Measurements from ENCODE around the gene AGTPBP1.
"Not testable (repeated sequence)": the region's sequence is repeated elsewhere in the genome, so short reads cannot be mapped to it uniquely, and the experiment has no call there.

AGTPBP1 gene

DNA sequence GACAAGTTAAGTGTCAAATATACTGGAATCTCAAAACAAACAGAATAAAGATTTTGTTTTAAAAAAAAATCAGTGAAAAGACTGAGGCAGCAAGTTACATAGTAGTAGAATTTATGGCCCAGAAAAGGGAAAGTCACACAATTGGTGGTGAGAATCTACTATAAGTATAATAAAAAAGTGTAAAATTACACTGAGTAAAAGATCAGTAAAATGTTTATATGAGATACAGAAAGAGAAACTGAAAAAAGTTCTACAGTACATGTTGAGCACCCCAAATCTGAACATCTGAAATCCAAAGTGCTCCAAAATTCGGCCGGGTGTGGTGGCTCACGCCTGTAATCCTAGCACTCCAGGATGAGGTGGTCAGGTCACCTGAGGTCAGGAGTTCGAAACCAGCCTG, 15.0 kb downstream of the AGTPBP1 start:
- Histone ChIP-seq H3K9ac (ENCODE audit: low read length) (no peak overlapping the region), H3K9me3 (ENCODE audit: insufficient read depth, low read length) (no peaks in the 10 kb centered on the region), H3K79me2 (ENCODE audit: low read length) (peaks cover 65% of the 10 kb centered on the region), H3K27me3 (ENCODE audit: low read depth, low read length) (no peaks in the 10 kb centered on the region), H2AFZ (ENCODE audit: low read depth, low read length) (no peak overlapping the region), H4K20me1 (ENCODE audit: insufficient read depth, low read length) (peaks cover 19% of the 10 kb centered on the region), H3K36me3 (replicated peaks; ENCODE audit: low read depth, low read length) (no peaks in the 10 kb centered on the region), H3K27ac (ENCODE audit: low read length) (no peak overlapping the region), H3K4me1 (ENCODE audit: low read length) (no peaks in the 10 kb centered on the region), H3K4me2 (ENCODE audit: low read length) (no peak overlapping the region), H3K4me3 (ENCODE audit: low read length) (no peak overlapping the region)
- TF ChIP-seq CTCF (IDR thresholded peaks at IDR 0.05; ENCODE audit: low read depth, low read length) (no peak), EZH2phosphoT487 (IDR thresholded peaks at IDR 0.05; ENCODE audit: low read depth) (no peak)

GRCh38 chr9:85723215-85723614, 18.5 kb downstream of the AGTPBP1 start:
- Histone ChIP-seq H3K4me1 (ENCODE audit: low read length) (no peaks in the 10 kb centered on the region), H3K27me3 (ENCODE audit: low read depth, low read length) (no peaks in the 10 kb centered on the region), H3K4me2 (ENCODE audit: low read length) (no peak overlapping the region), H3K9me3 (ENCODE audit: insufficient read depth, low read length) (no peaks in the 10 kb centered on the region), H2AFZ (ENCODE audit: low read depth, low read length) (no peak overlapping the region), H3K9ac (ENCODE audit: low read length) (no peak overlapping the region), H3K79me2 (ENCODE audit: low read length) (peaks cover 32% of the 10 kb centered on the region), H3K27ac (ENCODE audit: low read length) (no peak overlapping the region), H3K4me3 (ENCODE audit: low read length) (no peak overlapping the region), H4K20me1 (ENCODE audit: insufficient read depth, low read length) (peaks cover 15% of the 10 kb centered on the region), H3K36me3 (replicated peaks; ENCODE audit: low read depth, low read length) (no peaks in the 10 kb centered on the region)
- TF ChIP-seq EZH2phosphoT487 (IDR thresholded peaks at IDR 0.05; ENCODE audit: low read depth) (no peak), CTCF (IDR thresholded peaks at IDR 0.05; ENCODE audit: low read depth, low read length) (no peak)

DNA sequence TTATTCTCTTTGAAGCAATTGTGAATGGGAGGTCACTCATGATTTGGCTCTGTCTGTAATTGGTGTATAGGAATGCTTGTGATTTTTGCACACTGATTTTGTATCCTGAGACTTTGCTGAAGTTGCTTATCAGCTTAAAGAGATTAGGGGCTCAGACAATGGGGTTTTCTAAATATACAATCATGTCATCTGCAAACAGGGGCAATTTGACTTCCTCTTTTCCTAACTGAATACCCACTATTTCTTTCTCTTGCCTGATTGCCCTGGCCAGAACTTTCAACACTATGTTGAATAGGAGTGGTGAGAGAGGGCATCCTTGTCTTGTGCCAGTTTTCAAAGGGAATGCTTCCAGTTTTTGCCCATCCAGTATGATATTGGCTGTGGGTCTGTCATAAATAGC, 22.3 kb downstream of the AGTPBP1 start:
- H3K4me2 ChIP-seq (ENCODE audit: low read length); H3K9ac ChIP-seq (ENCODE audit: low read length); H3K9me3 ChIP-seq (ENCODE audit: insufficient read depth, low read length); H3K36me3 ChIP-seq (replicated peaks; ENCODE audit: low read depth, low read length); H3K27ac ChIP-seq (ENCODE audit: low read length); H3K79me2 ChIP-seq (ENCODE audit: low read length); H3K4me3 ChIP-seq (ENCODE audit: low read length); H3K27me3 ChIP-seq (ENCODE audit: low read depth, low read length); H2AFZ ChIP-seq (ENCODE audit: low read depth, low read length): not testable (repeated sequence)
- H4K20me1 ChIP-seq (ENCODE audit: insufficient read depth, low read length) = peaks cover 19% of the 10 kb centered on the region
- H3K4me1 ChIP-seq (ENCODE audit: low read length) = peaks cover 22% of the 10 kb centered on the region

GRCh38 chr9:85717818-85718217, 23.9 kb downstream of the AGTPBP1 start:
- not testable (repeated sequence) for H3K9me3 ChIP-seq (ENCODE audit: insufficient read depth, low read length); H3K9ac ChIP-seq (ENCODE audit: low read length); H3K27ac ChIP-seq (ENCODE audit: low read length); H2AFZ ChIP-seq (ENCODE audit: low read depth, low read length); H3K4me3 ChIP-seq (ENCODE audit: low read length); H3K79me2 ChIP-seq (ENCODE audit: low read length); H3K27me3 ChIP-seq (ENCODE audit: low read depth, low read length); H3K36me3 ChIP-seq (replicated peaks; ENCODE audit: low read depth, low read length); H3K4me2 ChIP-seq (ENCODE audit: low read length)
- peaks cover 22% of the 10 kb centered on the region for H3K4me1 ChIP-seq (ENCODE audit: low read length)
- H4K20me1 ChIP-seq (ENCODE audit: insufficient read depth, low read length) = peaks cover 12% of the 10 kb centered on the region

- H3K9me3 ChIP-seq (ENCODE audit: insufficient read depth, low read length) = no peaks in the 10 kb centered on the region
- no peak overlapping the region for H3K27ac ChIP-seq (ENCODE audit: low read length)
- H3K4me3 ChIP-seq (ENCODE audit: low read length) = no peak overlapping the region
- H3K4me1 ChIP-seq (ENCODE audit: low read length) = peaks cover 22% of the 10 kb centered on the region
- H2AFZ ChIP-seq (ENCODE audit: low read depth, low read length) = no peak overlapping the region
- no peaks in the 10 kb centered on the region for H3K27me3 ChIP-seq (ENCODE audit: low read depth, low read length)
- TF ChIP-seq CTCF (IDR thresholded peaks at IDR 0.05; ENCODE audit: low read depth, low read length) = no peak
- no peak for TF ChIP-seq EZH2phosphoT487 (IDR thresholded peaks at IDR 0.05; ENCODE audit: low read depth)
- no peaks in the 10 kb centered on the region for H3K79me2 ChIP-seq (ENCODE audit: low read length)
- H3K4me2 ChIP-seq (ENCODE audit: low read length) = peak overlapping the region; percentile 88; the same call in 1 of the 2 replicates
- H4K20me1 ChIP-seq (ENCODE audit: insufficient read depth, low read length) = peaks cover 12% of the 10 kb centered on the region
- no peak overlapping the region for H3K9ac ChIP-seq (ENCODE audit: low read length)
- no peaks in the 10 kb centered on the region for H3K36me3 ChIP-seq (replicated peaks; ENCODE audit: low read depth, low read length)
These were observed 24.5 kb downstream of the AGTPBP1 start for GRCh38 chr9:85717220-85717619.

Data from OCI-LY3 (cell line).